IPS-15b (cell line): Measurements from ENCODE around the gene UGT8.
"Not testable (repeated sequence)": the region's sequence is repeated elsewhere in the genome, so short reads cannot be mapped to it uniquely, and the experiment has no call there.

Source experiments
- H3K27me3 ChIP-seq: one replicate; pipeline ENCODE4 v1.6.1; 2013; ENCODE audit warnings: low read length; ENCODE audit not compliant: control insufficient read depth, insufficient read depth
- H3K36me3 ChIP-seq: one replicate; pipeline ENCODE4 v1.6.1; 2013; ENCODE audit warnings: low read length; ENCODE audit not compliant: control insufficient read depth, insufficient read depth
- H3K4me1 ChIP-seq: one replicate; pipeline ENCODE4 v1.6.1; 2013; ENCODE audit warnings: mild to moderate bottlenecking, low read length; ENCODE audit not compliant: control insufficient read depth, insufficient read depth
- H3K4me3 ChIP-seq: one replicate; pipeline ENCODE4 v1.5.1; 2013; ENCODE audit warnings: low read depth, low read length
- H3K9ac ChIP-seq: one replicate; pipeline ENCODE4 v1.6.1; 2013; ENCODE audit warnings: low read depth, mild to moderate bottlenecking, low read length
- H3K9me3 ChIP-seq: one replicate; pipeline ENCODE4 v1.6.1; 2013; ENCODE audit warnings: mild to moderate bottlenecking, low read length; ENCODE audit not compliant: control insufficient read depth, insufficient read depth

Gene UGT8

GRCh38 chr4:114613560-114613959 lies 15.0 kb downstream of the UGT8 start:
- peaks cover 6% of the 10 kb centered on the region for H3K4me1 ChIP-seq

GRCh38 chr4:114615435-114615834 lies 16.8 kb downstream of the UGT8 start:
- no peak overlapping the region for H3K4me3 ChIP-seq
- H3K27me3 ChIP-seq: no peaks in the 10 kb centered on the region
- no peak overlapping the region for H3K9ac ChIP-seq
- no peaks in the 10 kb centered on the region for H3K9me3 ChIP-seq
- H3K4me1 ChIP-seq: peaks cover 6% of the 10 kb centered on the region
- no peaks in the 10 kb centered on the region for H3K36me3 ChIP-seq

More at GRCh38 chr4:114613560-114613959, 15.0 kb downstream of the UGT8 start:
- Histone ChIP-seq H3K9ac (no peak overlapping the region), H3K9me3 (no peaks in the 10 kb centered on the region), H3K27me3 (no peaks in the 10 kb centered on the region), H3K4me3 (no peak overlapping the region), H3K36me3 (no peaks in the 10 kb centered on the region)

DNA sequence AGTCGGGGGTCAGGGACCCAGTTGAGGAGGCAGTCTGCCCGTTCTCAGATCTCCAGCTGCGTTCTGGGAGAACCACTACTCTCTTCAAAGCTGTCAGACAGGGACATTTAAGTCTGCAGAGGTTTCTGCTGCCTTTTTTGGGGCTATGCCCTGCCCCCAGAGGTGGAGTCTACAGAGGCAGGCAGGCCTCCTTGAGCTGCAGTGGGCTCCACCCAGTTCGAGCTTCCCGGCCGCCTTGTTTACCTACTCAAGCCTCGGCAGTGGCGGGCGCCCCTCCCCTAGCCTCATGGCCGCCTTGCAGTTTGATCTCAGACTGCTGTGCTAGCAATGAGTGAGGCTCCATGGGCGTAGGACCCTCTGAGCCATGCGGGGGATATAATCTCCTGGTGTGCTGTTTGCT lies 17.4 kb downstream of the UGT8 start:
- H3K4me3 ChIP-seq: not testable (repeated sequence)

DNA sequence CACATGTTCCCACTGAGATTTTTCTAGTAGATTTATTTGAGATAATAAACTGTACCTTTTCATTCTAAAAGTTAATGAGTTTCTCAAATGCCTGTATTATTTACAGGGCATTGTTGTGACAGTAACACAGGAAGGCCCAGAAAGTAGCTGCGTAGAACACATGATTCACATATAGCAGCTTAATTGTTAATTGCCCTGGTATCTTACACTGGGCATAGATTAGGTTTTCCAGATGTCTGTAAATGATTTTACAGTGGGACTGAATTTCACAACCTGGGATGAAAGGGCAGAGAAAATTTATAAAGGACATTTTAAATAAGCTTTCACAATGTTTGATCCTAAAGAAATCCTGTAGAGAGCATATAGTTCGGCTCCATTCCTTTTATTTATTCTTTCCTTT lies 27.6 kb downstream of the UGT8 start:
- H3K9ac ChIP-seq: no peak overlapping the region
- no peaks in the 10 kb centered on the region for H3K4me1 ChIP-seq
- no peaks in the 10 kb centered on the region for H3K27me3 ChIP-seq
- no peak overlapping the region for H3K4me3 ChIP-seq
- H3K36me3 ChIP-seq: no peaks in the 10 kb centered on the region
- H3K9me3 ChIP-seq: no peaks in the 10 kb centered on the region

More for the DNA sequence above, 17.4 kb downstream of the UGT8 start:
- H3K9me3 ChIP-seq, H3K4me1 ChIP-seq, H3K36me3 ChIP-seq, H3K27me3 ChIP-seq, H3K9ac ChIP-seq: not testable (repeated sequence)

GRCh38 chr4:114636192-114636935 lies 37.8 kb downstream of the UGT8 start:
- Histone ChIP-seq H3K4me1 (no peaks in the 10 kb centered on the region), H3K9me3 (no peaks in the 10 kb centered on the region), H3K4me3 (no peak overlapping the region), H3K36me3 (no peaks in the 10 kb centered on the region), H3K27me3 (no peaks in the 10 kb centered on the region), H3K9ac (no peak overlapping the region)

DNA sequence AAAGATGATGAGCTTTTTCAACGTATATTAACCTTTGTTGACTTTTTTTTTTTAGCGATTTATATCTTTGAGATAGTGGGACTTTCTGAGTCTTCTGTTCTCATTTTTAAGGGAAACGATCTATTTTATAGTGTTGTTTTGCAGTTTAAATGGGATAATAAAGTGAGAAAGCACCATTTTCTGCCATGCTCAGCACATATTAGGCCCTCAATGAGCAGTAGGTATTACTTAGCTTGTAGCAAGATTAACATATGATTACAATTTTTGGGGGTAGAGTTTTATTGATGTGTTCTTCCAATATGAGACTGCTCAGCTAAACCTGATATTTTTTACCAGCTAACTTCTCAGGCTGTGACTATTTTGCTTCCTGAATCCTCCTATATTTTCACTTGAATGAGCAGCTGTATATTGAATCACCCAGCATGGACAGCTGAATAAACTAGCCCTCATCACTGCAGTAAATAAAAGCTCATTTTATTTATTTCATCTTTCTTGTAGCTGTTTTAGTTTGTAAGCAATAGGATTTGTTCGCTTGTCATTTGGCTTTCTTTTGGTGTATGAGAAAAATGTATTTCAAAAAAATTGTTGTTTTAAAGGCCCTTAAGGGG lies 43.7 kb downstream of the UGT8 start:
- Histone ChIP-seq H3K9me3 (no peaks in the 10 kb centered on the region), H3K9ac (no peak overlapping the region), H3K4me1 (no peaks in the 10 kb centered on the region), H3K4me3 (no peak overlapping the region), H3K36me3 (no peaks in the 10 kb centered on the region), H3K27me3 (no peaks in the 10 kb centered on the region)

DNA sequence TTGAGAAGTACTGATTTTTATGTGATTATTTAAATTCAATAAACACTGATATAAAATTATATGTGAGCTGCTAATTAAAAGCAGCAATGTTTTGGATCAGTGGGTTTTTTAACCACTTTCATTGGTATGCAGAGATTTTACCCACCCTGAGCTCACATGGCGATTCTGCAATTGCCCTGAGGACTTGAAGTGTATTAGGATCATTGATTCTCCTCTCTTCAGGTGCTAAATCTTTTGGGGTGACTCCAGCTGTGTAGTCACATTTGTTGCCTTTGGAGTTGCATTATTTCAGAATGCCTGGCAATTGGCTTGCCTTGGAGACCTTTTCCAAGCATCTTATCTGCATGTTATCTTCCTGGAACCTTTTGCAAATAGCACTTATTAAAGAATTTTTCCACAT lies 51.3 kb downstream of the UGT8 start:
- peaks cover 10% of the 10 kb centered on the region for H3K4me1 ChIP-seq
- H3K27me3 ChIP-seq: no peaks in the 10 kb centered on the region
- H3K9me3 ChIP-seq: no peaks in the 10 kb centered on the region
- no peaks in the 10 kb centered on the region for H3K36me3 ChIP-seq
- H3K4me3 ChIP-seq: no peak overlapping the region
- H3K9ac ChIP-seq: no peak overlapping the region

DNA sequence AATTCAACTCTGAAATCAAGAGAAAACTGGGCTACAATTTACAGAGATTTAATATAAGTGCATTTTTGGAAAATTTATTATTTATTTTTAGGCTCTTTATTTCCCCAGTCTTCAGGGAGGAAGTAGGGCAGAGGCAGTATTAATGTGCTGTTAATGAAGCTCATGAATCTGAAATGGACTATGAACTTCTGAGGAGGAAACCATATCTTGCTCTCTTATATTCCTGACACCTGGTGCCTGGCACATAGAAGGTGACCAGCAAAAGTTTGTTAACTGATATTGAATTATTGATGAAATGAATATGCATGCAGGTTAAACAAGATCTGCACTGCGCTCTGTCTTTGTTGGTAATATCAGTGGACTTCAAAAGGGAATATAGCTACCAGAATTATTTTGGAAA lies 55.1 kb downstream of the UGT8 start:
- H3K36me3 ChIP-seq: no peaks in the 10 kb centered on the region
- no peak overlapping the region for H3K4me3 ChIP-seq
- no peak overlapping the region for H3K9ac ChIP-seq
- no peaks in the 10 kb centered on the region for H3K27me3 ChIP-seq
- peaks cover 14% of the 10 kb centered on the region for H3K4me1 ChIP-seq
- H3K9me3 ChIP-seq: no peaks in the 10 kb centered on the region

DNA sequence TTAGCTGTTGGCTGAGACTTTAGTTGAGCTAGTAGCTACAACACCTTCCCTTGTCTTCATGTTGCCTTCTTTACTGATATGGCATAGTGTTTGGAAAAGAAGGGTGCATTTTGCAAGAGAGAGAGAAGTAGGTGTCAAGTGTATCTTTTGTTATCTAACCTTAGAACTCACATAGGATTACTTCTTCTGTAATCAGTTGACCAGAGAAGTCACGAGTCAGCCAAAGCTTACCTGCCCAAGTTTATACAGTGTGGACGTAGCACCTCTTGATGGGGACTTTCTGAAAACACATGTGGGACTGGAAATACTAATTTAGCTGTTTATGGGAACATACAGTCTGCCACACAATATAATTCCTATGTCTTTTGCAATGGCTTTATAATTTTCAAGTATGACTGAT lies 56.0 kb downstream of the UGT8 start:
- Histone ChIP-seq H3K4me3 (no peak overlapping the region), H3K9ac (no peak overlapping the region), H3K36me3 (no peaks in the 10 kb centered on the region), H3K27me3 (no peaks in the 10 kb centered on the region), H3K4me1 (peaks cover 14% of the 10 kb centered on the region), H3K9me3 (no peaks in the 10 kb centered on the region)

GRCh38 chr4:114658179-114658578 lies 59.6 kb downstream of the UGT8 start:
- Histone ChIP-seq H3K9ac (no peak overlapping the region), H3K9me3 (no peaks in the 10 kb centered on the region), H3K4me3 (no peak overlapping the region), H3K36me3 (no peaks in the 10 kb centered on the region), H3K4me1 (peaks cover 8% of the 10 kb centered on the region), H3K27me3 (no peaks in the 10 kb centered on the region)

DNA sequence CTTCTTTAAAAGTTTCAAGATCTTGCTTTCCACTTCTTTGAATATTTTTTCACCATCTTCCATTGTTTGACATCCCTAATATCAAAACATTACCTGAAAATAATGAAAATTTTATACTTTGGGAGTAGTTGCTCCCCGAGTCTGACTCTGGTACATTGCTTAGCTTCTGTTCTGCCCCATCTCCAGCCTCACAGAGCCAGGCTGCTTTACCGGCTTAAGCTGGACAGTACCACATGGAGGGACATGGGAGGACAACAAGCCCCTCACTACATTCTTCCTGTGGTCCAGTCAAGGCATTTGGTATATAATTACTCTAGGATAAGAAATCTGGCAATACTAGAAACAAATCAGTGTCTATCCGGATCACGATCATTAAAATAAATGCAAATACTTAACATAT lies 60.2 kb downstream of the UGT8 start:
- Histone ChIP-seq H3K36me3 (no peaks in the 10 kb centered on the region), H3K27me3 (no peaks in the 10 kb centered on the region), H3K4me3 (no peak overlapping the region)

DNA sequence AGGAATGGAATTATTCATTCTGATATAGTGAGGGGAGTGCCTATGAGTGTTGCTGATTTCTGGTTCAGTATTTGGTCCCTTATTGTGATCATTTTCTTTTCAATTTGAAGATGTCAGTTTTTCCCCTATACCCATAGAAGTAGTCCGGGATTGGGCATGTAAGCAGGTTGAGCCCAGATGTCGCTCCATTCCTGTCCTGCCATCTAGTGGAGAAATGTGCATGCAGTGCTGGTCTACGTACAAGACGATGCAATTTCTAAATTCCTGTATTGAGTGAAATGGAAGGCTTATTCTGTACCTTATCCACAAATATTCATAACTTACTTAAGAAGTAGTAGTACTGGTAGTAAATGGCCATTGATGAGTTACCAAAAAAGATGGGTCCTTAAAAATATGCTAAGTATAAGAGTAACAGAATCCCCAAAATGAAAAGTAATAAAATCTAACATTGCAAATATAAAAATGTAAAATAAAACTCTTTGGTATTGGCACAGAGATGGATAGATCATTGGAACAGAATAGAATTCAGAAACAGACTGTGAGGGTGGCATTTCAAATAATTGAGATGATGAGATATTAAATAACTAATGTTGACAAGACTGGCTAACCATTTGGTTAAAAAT lies 60.9 kb downstream of the UGT8 start:
- Histone ChIP-seq H3K9me3 (no peaks in the 10 kb centered on the region), H3K4me1 (peaks cover 8% of the 10 kb centered on the region), H3K36me3 (no peaks in the 10 kb centered on the region), H3K9ac (no peak overlapping the region), H3K27me3 (no peaks in the 10 kb centered on the region), H3K4me3 (no peak overlapping the region)

More for the DNA sequence above, 60.2 kb downstream of the UGT8 start:
- Histone ChIP-seq H3K4me1 (peaks cover 8% of the 10 kb centered on the region), H3K9ac (no peak overlapping the region), H3K9me3 (no peaks in the 10 kb centered on the region)
